Mesenchymal stem cell (in vitro differentiated cells and primary cell): Measurements from ENCODE around the gene SULT1E1. TPM values are rescaled to one million over a fixed set of nuclear protein-coding genes. Genes with fewer than 3 reads are reported as not detected.

ENCODE experiments used
- DNase-seq: peaks from one replicate; pipeline ENCODE4 v3.0.0-alpha.2; 2013
- H2AFZ ChIP-seq: one replicate; pipeline ENCODE4 v1.6.1; 2013; ENCODE audit warnings: low read depth, mild to moderate bottlenecking, control low read depth, inconsistent platforms, low read length, moderate library complexity
- H2AK5ac ChIP-seq: 2 replicates; pipeline ENCODE4 v1.6.1; 2013; ENCODE audit warnings: low read length, moderate library complexity, mild to moderate bottlenecking, inconsistent platforms; ENCODE audit not compliant: severe bottlenecking
- H2BK120ac ChIP-seq: one replicate; pipeline ENCODE4 v1.6.1; 2013; ENCODE audit warnings: low read depth, mild to moderate bottlenecking, inconsistent platforms, low read length, moderate library complexity
- H2BK12ac ChIP-seq, 2 experiments: one replicate each; pipeline ENCODE4 v1.6.1; 2013; ENCODE audit warnings: inconsistent platforms in 2 of 2, low read length in 2 of 2, mild to moderate bottlenecking in 2 of 2, moderate library complexity in 2 of 2, control low read depth in 1 of 2
- H2BK15ac ChIP-seq: one replicate; pipeline ENCODE4 v1.6.1; 2013; ENCODE audit warnings: mild to moderate bottlenecking, low read depth, inconsistent platforms; ENCODE audit not compliant: poor library complexity, severe bottlenecking
- H2BK5ac ChIP-seq: 2 replicates; pipeline ENCODE4 v1.6.1; 2013; ENCODE audit warnings: low read depth, mild to moderate bottlenecking, low read length, control low read depth, inconsistent platforms; ENCODE audit not compliant: poor library complexity, severe bottlenecking
- H3K14ac ChIP-seq, 2 experiments: one replicate each; pipeline ENCODE4 v1.6.1; 2013; ENCODE audit warnings: inconsistent platforms in 2 of 2, low read length in 2 of 2, control low read depth in 1 of 2, mild to moderate bottlenecking in 1 of 2, moderate library complexity in 1 of 2
- H3K18ac ChIP-seq, 2 experiments: one replicate each; pipeline ENCODE4 v1.6.1; 2013; ENCODE audit warnings: inconsistent platforms in 2 of 2, low read length in 2 of 2, control low read depth in 1 of 2, low read depth in 1 of 2, mild to moderate bottlenecking in 1 of 2
- H3K23ac ChIP-seq, 2 experiments: one replicate each; pipeline ENCODE4 v1.6.1; 2013; ENCODE audit warnings: inconsistent platforms in 2 of 2, low read length in 2 of 2, mild to moderate bottlenecking in 2 of 2, moderate library complexity in 2 of 2, control low read depth in 1 of 2
- H3K27ac ChIP-seq: 2 replicates; pipeline ENCODE4 v1.5.1; 2013; ENCODE audit warnings: mild to moderate bottlenecking, moderate library complexity, low read length, control low read depth, inconsistent platforms; ENCODE audit not compliant: poor library complexity, severe bottlenecking
- H3K27me3 ChIP-seq, 2 experiments: 2 replicates each; pipeline versions ENCODE4 v1.6.1 to v1.7.0; 2013; ENCODE audit warnings: low read length in 2 of 2, mild to moderate bottlenecking in 2 of 2, moderate library complexity in 2 of 2, control low read depth in 1 of 2, inconsistent platforms in 1 of 2; ENCODE audit not compliant: control insufficient read depth in 1 of 2, insufficient read depth in 1 of 2
- H3K36me3 ChIP-seq, 2 experiments: 2 replicates each; pipeline versions ENCODE4 v1.6.1 to v1.7.0; 2013; ENCODE audit warnings: low read length in 2 of 2, control low read depth in 1 of 2, inconsistent platforms in 1 of 2, low read depth in 1 of 2, mild to moderate bottlenecking in 1 of 2; ENCODE audit not compliant: insufficient read depth in 2 of 2, control insufficient read depth in 1 of 2
- H3K4ac ChIP-seq, 2 experiments: one replicate each; pipeline ENCODE4 v1.6.1; 2013; ENCODE audit warnings: inconsistent platforms in 2 of 2, low read length in 2 of 2, mild to moderate bottlenecking in 2 of 2, moderate library complexity in 2 of 2, control low read depth in 1 of 2, low read depth in 1 of 2
- H3K4me1 ChIP-seq: 2 replicates; pipeline ENCODE4 v1.6.1; 2013; ENCODE audit warnings: low read depth, low read length, control low read depth; ENCODE audit not compliant: control insufficient read depth, insufficient read depth
- H3K4me2 ChIP-seq: 2 replicates; pipeline ENCODE4 v1.6.1; 2013; ENCODE audit warnings: low read length, mild to moderate bottlenecking, inconsistent platforms; ENCODE audit not compliant: poor library complexity, severe bottlenecking
- H3K4me3 ChIP-seq, 2 experiments: 2 replicates each; pipeline versions ENCODE4 v1.5.1 to v1.7.0; 2013; ENCODE audit warnings: low read length in 2 of 2, mild to moderate bottlenecking in 2 of 2, control low read depth in 1 of 2, low read depth in 1 of 2; ENCODE audit not compliant: insufficient read depth in 1 of 2
- H3K79me1 ChIP-seq: replicated peaks from 2 replicates; pipeline ENCODE4 v1.6.1; 2013; ENCODE audit warnings: mild to moderate bottlenecking, control low read depth, low read length, inconsistent platforms; ENCODE audit not compliant: poor library complexity, severe bottlenecking
- H3K9ac ChIP-seq: 2 replicates; pipeline ENCODE4 v1.7.0; 2013; ENCODE audit warnings: mild to moderate bottlenecking, low read length, moderate library complexity
- H3K9me3 ChIP-seq: 2 replicates; pipeline ENCODE4 v1.7.0; 2013; ENCODE audit warnings: mild to moderate bottlenecking, low read length; ENCODE audit not compliant: control insufficient read depth
- H4K8ac ChIP-seq: one replicate; pipeline ENCODE4 v1.6.1; 2013; ENCODE audit warnings: inconsistent platforms, mild to moderate bottlenecking, low read length, moderate library complexity
- H4K91ac ChIP-seq: one replicate; pipeline ENCODE4 v1.6.1; 2013; ENCODE audit warnings: mild to moderate bottlenecking, low read length, inconsistent platforms
- WGBS: methylation state at CpG from one replicate; pipeline ENCODE4 v1.1.7; 2013; ENCODE audit warnings: mixed read lengths; 5-methylcytosine and 5-hydroxymethylcytosine counted together
- polyA plus RNA-seq, 2 experiments: library from polyadenylated mRNA; stranded (reverse); fragments of 200-250 nt; gene quantifications; one replicate each; pipeline ENCODE4 v1.2.3, GENCODE V29; 2013

The SULT1E1 gene, protein sequence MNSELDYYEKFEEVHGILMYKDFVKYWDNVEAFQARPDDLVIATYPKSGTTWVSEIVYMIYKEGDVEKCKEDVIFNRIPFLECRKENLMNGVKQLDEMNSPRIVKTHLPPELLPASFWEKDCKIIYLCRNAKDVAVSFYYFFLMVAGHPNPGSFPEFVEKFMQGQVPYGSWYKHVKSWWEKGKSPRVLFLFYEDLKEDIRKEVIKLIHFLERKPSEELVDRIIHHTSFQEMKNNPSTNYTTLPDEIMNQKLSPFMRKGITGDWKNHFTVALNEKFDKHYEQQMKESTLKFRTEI
- 0.28 TPM for polyA plus RNA-seq (2013, experiment 1 of 2)
- 0.22 TPM for polyA plus RNA-seq (2013, experiment 2 of 2)

DNA sequence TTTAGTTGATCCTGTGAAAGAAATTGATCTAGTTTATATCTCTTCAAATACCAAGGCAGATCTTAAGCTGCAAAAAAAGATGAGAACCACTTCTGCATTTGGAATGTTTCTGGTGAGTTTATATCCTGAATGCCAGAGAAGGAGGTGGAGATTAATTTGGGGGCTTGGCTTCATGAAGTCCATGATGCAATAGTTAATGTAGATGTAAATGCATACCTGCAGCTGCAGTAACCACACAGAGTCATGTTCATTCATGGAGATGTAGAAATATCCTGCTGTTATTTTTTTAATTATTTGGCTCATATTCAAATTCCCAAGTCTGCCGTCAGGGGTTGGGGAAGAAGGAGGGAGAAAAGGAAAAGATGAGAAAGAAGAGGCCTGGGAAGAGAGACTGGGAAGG, at the start of gene SULT1E1:
TSS of gene SULT1E1 (minus strand) at position 94 of the 400 bp plus-strand sequence. CDS start 2,501 bp downstream, outside the sequence.
- Histone ChIP-seq H3K4me3 (no peak within 1 kb of the TSS), H4K8ac (no peak within 1 kb of the TSS), H3K14ac (no peak within 1 kb of the TSS), H2BK5ac (no peak within 1 kb of the TSS), H4K91ac (no peak within 1 kb of the TSS), H3K79me1 (no peaks in the 10 kb centered on the region), H3K4me1 (no peaks in the 10 kb centered on the region), H2BK12ac (no peak within 1 kb of the TSS), H2AFZ (no peak within 1 kb of the TSS), H3K9me3 (no peaks in the 10 kb centered on the region), H3K27ac (no peak within 1 kb of the TSS), H2BK15ac (no peak within 1 kb of the TSS), H3K27me3 (no peaks in the 10 kb centered on the region), H2AK5ac (no peak within 1 kb of the TSS), H3K36me3 (no peaks in the 10 kb centered on the region), H3K18ac (no peak within 1 kb of the TSS), H3K4me2 (no peak within 1 kb of the TSS), H3K4ac (no peak within 1 kb of the TSS), H3K9ac (no peak within 1 kb of the TSS), H3K23ac (no peak within 1 kb of the TSS), H2BK120ac (no peak within 1 kb of the TSS)
- DNase-seq, result no peak
- no CpG with 5 or more reads among the region's 1 CpG for WGBS

DNA sequence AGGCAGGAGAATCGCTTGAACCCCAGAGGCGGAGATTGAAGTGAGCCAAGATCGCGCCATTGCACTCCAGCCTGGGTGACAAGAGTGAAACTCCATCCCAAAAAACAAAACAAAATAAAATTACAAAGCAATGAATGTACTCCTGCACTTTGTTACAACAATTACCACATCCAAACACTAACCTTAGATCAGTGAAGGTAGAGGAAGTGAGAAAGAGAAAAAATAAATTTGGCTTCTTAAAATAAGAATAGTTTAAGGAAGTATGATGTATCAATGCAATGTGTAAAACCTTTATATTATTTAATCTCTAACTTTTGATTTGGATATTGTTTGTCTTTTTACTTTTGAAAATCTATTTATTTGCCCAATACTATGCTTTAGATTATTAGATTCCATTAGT, 49.2 kb upstream of the SULT1E1 start:
- Histone ChIP-seq H2AFZ (no peak overlapping the region), H3K79me1 (no peaks in the 10 kb centered on the region), H3K4me2 (no peak overlapping the region), H2AK5ac (no peak overlapping the region), H3K27ac (no peak overlapping the region), H3K36me3 (no peaks in the 10 kb centered on the region), H2BK120ac (no peak overlapping the region), H2BK5ac (no peak overlapping the region), H3K4me3 (no peak overlapping the region), H4K91ac (no peak overlapping the region), H2BK12ac (no peak overlapping the region), H3K9ac (no peak overlapping the region), H3K14ac (no peak overlapping the region), H4K8ac (no peak overlapping the region), H3K27me3 (no peaks in the 10 kb centered on the region), H3K23ac (no peak overlapping the region), H3K9me3 (no peaks in the 10 kb centered on the region), H2BK15ac (no peak overlapping the region), H3K4ac (no peak overlapping the region), H3K18ac (no peak overlapping the region), H3K4me1 (no peaks in the 10 kb centered on the region)
- 99% methylated on average over 4 of the region's 4 CpGs for WGBS
- no peak for DNase-seq

DNA sequence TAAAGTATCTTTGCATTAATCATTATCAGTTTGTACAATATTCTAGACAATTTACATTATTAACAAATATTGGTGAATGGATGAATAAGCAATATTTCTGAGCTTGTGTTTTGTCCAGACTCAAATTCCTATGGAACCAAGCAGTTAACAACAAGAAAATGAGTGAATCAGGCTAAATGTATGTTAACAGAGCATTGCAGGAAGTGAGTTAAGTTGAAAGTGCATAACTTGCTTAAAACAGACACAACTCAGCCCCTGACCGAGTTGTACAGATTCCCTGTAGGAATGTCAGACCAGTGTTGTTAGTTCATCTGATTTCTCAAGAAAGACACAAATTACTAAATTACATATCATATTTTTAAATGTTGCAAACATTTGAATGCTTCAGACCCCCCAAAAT, 47.2 kb upstream of the SULT1E1 start:
- no peak overlapping the region for H4K91ac ChIP-seq
- H2BK15ac ChIP-seq, result no peak overlapping the region
- H2AFZ ChIP-seq, result no peak overlapping the region
- H3K79me1 ChIP-seq, result no peaks in the 10 kb centered on the region
- no peak overlapping the region for H3K14ac ChIP-seq
- no peak overlapping the region for H2BK120ac ChIP-seq
- H2BK5ac ChIP-seq, result no peak overlapping the region
- H2AK5ac ChIP-seq, result no peak overlapping the region
- no peak overlapping the region for H3K9ac ChIP-seq
- H3K18ac ChIP-seq, result no peak overlapping the region
- no CpG with 5 or more reads among the region's 1 CpG for WGBS
- no peak overlapping the region for H4K8ac ChIP-seq
- no peak overlapping the region for H3K4ac ChIP-seq
- H3K27ac ChIP-seq, result no peak overlapping the region
- H3K9me3 ChIP-seq, result no peaks in the 10 kb centered on the region
- H3K4me1 ChIP-seq, result no peaks in the 10 kb centered on the region
- H3K4me2 ChIP-seq, result no peak overlapping the region
- no peak overlapping the region for H3K4me3 ChIP-seq
- no peaks in the 10 kb centered on the region for H3K36me3 ChIP-seq
- no peak overlapping the region for H3K23ac ChIP-seq
- peak; percentile 35 for DNase-seq
- H3K27me3 ChIP-seq, result no peaks in the 10 kb centered on the region
- H2BK12ac ChIP-seq, result no peak overlapping the region

- H3K36me3 ChIP-seq, result no peaks in the 10 kb centered on the region
- peak; percentile 11 for DNase-seq
- no peak overlapping the region for H4K91ac ChIP-seq
- H2AFZ ChIP-seq, result no peak overlapping the region
- H3K9ac ChIP-seq, result no peak overlapping the region
- no peaks in the 10 kb centered on the region for H3K4me1 ChIP-seq
- no peak overlapping the region for H3K4ac ChIP-seq
- no peaks in the 10 kb centered on the region for H3K9me3 ChIP-seq
- H3K23ac ChIP-seq, result no peak overlapping the region
- no peak overlapping the region for H3K4me2 ChIP-seq
- no peak overlapping the region for H3K14ac ChIP-seq
- no peak overlapping the region for H4K8ac ChIP-seq
- H3K79me1 ChIP-seq, result no peaks in the 10 kb centered on the region
- H3K27ac ChIP-seq, result no peak overlapping the region
- H2BK15ac ChIP-seq, result no peak overlapping the region
- no peak overlapping the region for H3K4me3 ChIP-seq
- H3K18ac ChIP-seq, result no peak overlapping the region
- H2AK5ac ChIP-seq, result no peak overlapping the region
- H3K27me3 ChIP-seq, result peaks cover 0 to 3% of the 10 kb centered on the region in 2 experiments
- no peak overlapping the region for H2BK120ac ChIP-seq
- no peak overlapping the region for H2BK5ac ChIP-seq
- H2BK12ac ChIP-seq, result no peak overlapping the region
Measured at GRCh38 chr4:69896530-69897116, 36.7 kb upstream of the SULT1E1 start.
